HepG2 (cell line): Measurements from ENCODE around the gene MITF. TPM values are rescaled to one million over a fixed set of nuclear protein-coding genes. Genes with fewer than 3 reads are reported as not detected.

Experiments
- ATAC-seq: fragments of 200-7000 bp; cut with Tn5 transposase; 3 replicates; pipeline ENCODE4 v1.9.1; 2020; ENCODE audit warnings: mild to moderate bottlenecking, moderate library complexity
- BruUV-seq: library from RNA; stranded (reverse); fragments of 400-500 nt; replicated peaks from 2 replicates; lab custom pipeline; 2021; lab: Mats Ljungman, UMichigan
- CTCF ChIA-PET: fragments of 300-600 bp; formaldehyde crosslinking; extraction: SDS; loops from one replicate; lab custom pipeline; 2021; ENCODE audit warnings: low total read pairs, inconsistent platforms, low intra/inter-chr PET ratio; lab: Yijun Ruan, JAX
- POLR2A ChIA-PET: fragments of 350-600 bp; sonication (Branson Sonifier 250); formaldehyde crosslinking; loops from one replicate; lab custom pipeline; 2020; ENCODE audit warnings: antibody characterized with exemption, inconsistent platforms; lab: Yijun Ruan, JAX
- DNase-seq: peaks from one replicate; pipeline ENCODE4 v3.0.0-alpha.2; 2015; ENCODE audit warnings: low spot score
- FAIRE-seq: peaks from 3 replicates; lab custom pipeline; 2011; peaks lifted over from hg19 to GRCh38; lab: Jason Lieb, UNC
- H2AFZ ChIP-seq: one replicate; pipeline ENCODE4 v1.6.1; 2011; ENCODE audit warnings: low read length, inconsistent platforms
- H3K27ac ChIP-seq: fragments of 300-600 bp; 3 replicates; pipeline ENCODE4 v1.8.0; 2011; ENCODE audit warnings: mixed run types, mild to moderate bottlenecking, mixed read lengths, low read length, inconsistent platforms; ENCODE audit not compliant: insufficient read depth; ENCODE audit errors: extremely low read length
- H3K27me3 ChIP-seq, 2 experiments: fragments of 200-600 bp in 1 of 2; 2 replicates in 1 of 2; 3 replicates in 1 of 2; pipeline versions ENCODE4 v1.6.0 to v1.8.0; 2011; ENCODE audit warnings: low read length in 2 of 2, mild to moderate bottlenecking in 2 of 2, moderate library complexity in 2 of 2, inconsistent platforms in 1 of 2; ENCODE audit not compliant: insufficient read depth in 2 of 2, control insufficient read depth in 1 of 2
- H3K36me3 ChIP-seq, 2 experiments: fragments of 200-600 bp in 1 of 2; replicated peaks in 1 of 2; 2 replicates in 1 of 2; 3 replicates in 1 of 2; pipeline versions ENCODE4 v1.5.1 to v1.8.0; 2011; ENCODE audit warnings: low read length in 2 of 2, inconsistent platforms in 1 of 2; ENCODE audit not compliant: insufficient read depth in 2 of 2, control insufficient read depth in 1 of 2
- H3K4me1 ChIP-seq: 2 replicates; pipeline ENCODE4 v1.5.1; 2012; ENCODE audit warnings: low read length, inconsistent platforms; ENCODE audit not compliant: insufficient read depth
- H3K4me2 ChIP-seq: 2 replicates; pipeline ENCODE4 v1.6.0; 2011; ENCODE audit warnings: low read depth, low read length, inconsistent platforms
- H3K4me3 ChIP-seq, 3 experiments: fragments of 200-600 bp in 1 of 3; sonication (generic), shearing (Covaris generic) in 1 of 3; replicated peaks in 1 of 3; 2 replicates each; pipeline ENCODE4 v1.5.1; 2011 to 2016; ENCODE audit warnings: low read length in 3 of 3, inconsistent platforms in 2 of 3, low read depth in 2 of 3, mild to moderate bottlenecking in 2 of 3, control low read depth in 1 of 3, mixed read lengths in 1 of 3; ENCODE audit not compliant: insufficient read depth in 1 of 3
- H3K79me2 ChIP-seq: one replicate; pipeline ENCODE4 v1.6.1; 2011; ENCODE audit warnings: low read length, inconsistent platforms; ENCODE audit not compliant: insufficient read depth
- H3K9ac ChIP-seq: 2 replicates; pipeline ENCODE4 v1.6.0; 2011; ENCODE audit warnings: mild to moderate bottlenecking, low read depth, low read length, inconsistent platforms; ENCODE audit not compliant: insufficient read depth
- H3K9me3 ChIP-seq: 2 replicates; pipeline ENCODE4 v1.5.1; 2012; ENCODE audit warnings: mild to moderate bottlenecking, low read length
- H4K20me1 ChIP-seq: 2 replicates; pipeline ENCODE4 v1.6.0; 2011; ENCODE audit warnings: inconsistent platforms, mild to moderate bottlenecking, low read length, moderate library complexity; ENCODE audit not compliant: insufficient read depth
- ARNT2 ChIP-seq: sonication (generic); formaldehyde crosslinking; IDR thresholded peaks from 2 replicates; pipeline ENCODE4 v1.8.0; 2022; ENCODE audit warnings: mild to moderate bottlenecking, low read depth, missing genetic modification reagents, moderate library complexity
- ATF6 ChIP-seq: sonication (generic); formaldehyde crosslinking; conservative IDR thresholded peaks from 2 replicates; pipeline ENCODE4 v1.4.0; 2020; ENCODE audit warnings: missing genetic modification reagents
- EED ChIP-seq: sonication (generic); formaldehyde crosslinking; IDR thresholded peaks from 2 replicates; pipeline ENCODE4 v1.5.0; 2020; ENCODE audit warnings: mild to moderate bottlenecking, missing genetic modification reagents
- GATA4 ChIP-seq: sonication (generic); IDR thresholded peaks from 2 replicates; pipeline ENCODE4 v1.6.1; 2016; ENCODE audit warnings: antibody characterized with exemption, low read depth, borderline replicate concordance
- KLF15 ChIP-seq: sonication (generic); formaldehyde crosslinking; IDR thresholded peaks from 2 replicates; pipeline ENCODE4 v1.8.1; 2023; ENCODE audit warnings: borderline replicate concordance, mild to moderate bottlenecking, inconsistent platforms, missing genetic modification reagents, mixed read lengths
- NCOA1 ChIP-seq: sonication (generic); formaldehyde crosslinking; IDR thresholded peaks from 2 replicates; pipeline ENCODE4 v1.9.0; 2021; ENCODE audit warnings: missing genetic modification reagents
- NR1H2 ChIP-seq: sonication (generic); formaldehyde crosslinking; IDR thresholded peaks from 2 replicates; pipeline ENCODE4 v1.8.1; 2022; ENCODE audit warnings: low read depth, missing genetic modification reagents, borderline replicate concordance
- SP4 ChIP-seq: sonication (generic); formaldehyde crosslinking; IDR thresholded peaks from 2 replicates; pipeline ENCODE4 v1.8.1; 2023; ENCODE audit warnings: mild to moderate bottlenecking, missing genetic modification reagents
- TAF15 ChIP-seq: fragments of 200-400 bp; formaldehyde crosslinking; IDR thresholded peaks from one replicate; pipeline ENCODE4 v1.6.1; 2018; ENCODE audit warnings: mild to moderate bottlenecking, low read depth, low read length; ENCODE audit not compliant: poor library complexity, severe bottlenecking
- TEAD3 ChIP-seq: optimal IDR thresholded peaks from 2 replicates; pipeline ENCODE3; 2016; ENCODE audit warnings: borderline replicate concordance
- TMF1 ChIP-seq: sonication (generic); formaldehyde crosslinking; IDR thresholded peaks from 2 replicates; pipeline ENCODE4 v1.8.1; 2022; ENCODE audit warnings: low read depth, missing genetic modification reagents
- TRIM24 ChIP-seq: sonication (generic); formaldehyde crosslinking; IDR thresholded peaks from 2 replicates; pipeline ENCODE4 v1.8.0; 2022; ENCODE audit warnings: mild to moderate bottlenecking, missing genetic modification reagents
- YEATS2 ChIP-seq: sonication (generic); formaldehyde crosslinking; IDR thresholded peaks from 2 replicates; pipeline ENCODE4 v1.4.0; 2020; ENCODE audit warnings: missing genetic modification reagents, borderline replicate concordance
- ZNF280D ChIP-seq: sonication (generic); formaldehyde crosslinking; IDR thresholded peaks from 2 replicates; pipeline ENCODE4 v1.5.1; 2020; ENCODE audit warnings: mild to moderate bottlenecking, missing genetic modification reagents
- ZNF33A ChIP-seq: sonication (generic); formaldehyde crosslinking; IDR thresholded peaks from 2 replicates; pipeline ENCODE4 v1.5.1; 2020; ENCODE audit warnings: missing genetic modification reagents, mild to moderate bottlenecking, moderate library complexity, borderline replicate concordance
- ZNF510 ChIP-seq: sonication (generic); formaldehyde crosslinking; IDR thresholded peaks from 2 replicates; pipeline ENCODE4 v1.4.0; 2020; ENCODE audit warnings: low read depth, mild to moderate bottlenecking, missing genetic modification reagents
- ZNF549 ChIP-seq: sonication (generic); formaldehyde crosslinking; IDR thresholded peaks from 2 replicates; pipeline ENCODE4 v1.5.0; 2020; ENCODE audit warnings: missing genetic modification reagents
- ZNF670 ChIP-seq: sonication (generic); formaldehyde crosslinking; IDR thresholded peaks from 2 replicates; pipeline ENCODE4 v1.8.0; 2022; ENCODE audit warnings: mild to moderate bottlenecking, missing genetic modification reagents, borderline replicate concordance
- ZNF678 ChIP-seq: sonication (generic); formaldehyde crosslinking; IDR thresholded peaks from 2 replicates; pipeline ENCODE4 v1.4.0; 2020; ENCODE audit warnings: mild to moderate bottlenecking, missing genetic modification reagents
- in situ Hi-C: cut with HindIII; loops from 2 replicates; pipeline ENCODE4 v1.10.0; 2017; ENCODE audit warnings: low pct_unique_long_range_greater_than_20kb; ENCODE audit not compliant: extremely low pct_ligation_motif_present
- intact Hi-C: fragments of 100-400 bp; cut with micrococcal nuclease; formaldehyde crosslinking; loops from one replicate; pipeline ENCODE4 v1.10.0; 2022; ENCODE audit not compliant: unreplicated experiment
- polyA plus RNA-seq, 8 experiments: library from polyadenylated mRNA; depleted of rRNA in 3 of 8; stranded (reverse) in 7 of 8; unstranded in 1 of 8; fragments of >200 nt; fragmentation: Illumina TruSeq in 4 of 8; extraction: Trizol in 4 of 8; gene quantifications; 2 replicates each; pipeline versions ENCODE4 v1.2.1 to v1.2.3, GENCODE V29; 2011 to 2016; ENCODE audit warnings: low read depth in 4 of 8, missing spikeins in 1 of 8, mixed read lengths in 1 of 8; ENCODE audit not compliant: insufficient read depth in 1 of 8
- total RNA-seq, 5 experiments: library from RNA; depleted of rRNA; stranded (reverse); fragments of >200 nt; fragmentation: Illumina TruSeq; extraction: Trizol; gene quantifications; 2 replicates each; pipeline ENCODE4 v1.2.3, GENCODE V29; 2016; ENCODE audit warnings: low read depth in 1 of 5

The MITF gene
- total and polyA plus RNA-seq, 2 of the 13 experiments (the other 11 are each of a cell fraction or from before 2014, with no cell fraction given): 0.12 to 0.38 TPM

DNA sequence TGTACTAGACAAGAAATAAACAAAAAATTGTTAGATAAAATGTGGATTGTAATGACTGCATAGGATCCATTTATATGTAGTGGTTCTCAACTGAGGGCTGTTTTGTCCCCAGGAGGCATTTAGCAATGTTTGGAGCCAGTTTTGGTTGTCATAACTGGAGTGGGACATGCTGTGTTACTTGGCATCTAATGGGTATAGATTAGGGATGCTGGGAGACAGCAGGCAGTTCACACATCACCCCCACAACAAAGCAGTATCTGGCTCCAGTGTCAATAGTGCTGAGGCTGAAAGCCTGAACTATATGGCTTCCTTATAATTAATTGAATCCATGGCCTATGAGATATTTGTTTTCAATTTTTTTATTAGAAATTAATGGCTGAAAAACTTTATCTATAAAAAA is 188.3 kb downstream of the MITF start:
- no peak overlapping the region for H2AFZ ChIP-seq
- no peaks in the 10 kb centered on the region for H4K20me1 ChIP-seq
- FAIRE-seq (no peak), DNase-seq (no peak), ATAC-seq (no peak)
- CTCF ChIA-PET: no interaction called here
- H3K27ac ChIP-seq: no peak overlapping the region
- no peaks in the 10 kb centered on the region for H3K4me1 ChIP-seq
- intact Hi-C loops (no loop called here), in situ Hi-C loops (no loop called here)
- no peaks in the 10 kb centered on the region for H3K36me3 ChIP-seq
- H3K9ac ChIP-seq: no peak overlapping the region
- BruUV-seq: no TSS peak
- H3K9me3 ChIP-seq: no peaks in the 10 kb centered on the region
- no peaks in the 10 kb centered on the region for H3K27me3 ChIP-seq
- no peak overlapping the region for H3K4me2 ChIP-seq
- no peaks in the 10 kb centered on the region for H3K79me2 ChIP-seq
- POLR2A ChIA-PET: no interaction called here
- no peak overlapping the region for H3K4me3 ChIP-seq
- TF ChIP-seq TMF1 (CRISPR knock-in tag) (no peak), ATF6 (no peak), ZNF670 (CRISPR knock-in tag) (no peak), SP4 (no peak), TRIM24 (CRISPR knock-in tag) (no peak), EED (CRISPR knock-in tag) (no peak), TAF15 (no peak), NCOA1 (CRISPR knock-in tag) (no peak), ZNF678 (CRISPR knock-in tag) (no peak), ARNT2 (CRISPR knock-in tag) (no peak), GATA4 (no peak), TEAD3 (CRISPR knock-in tag) (no peak), ZNF510 (no peak), ZNF549 (CRISPR knock-in tag) (no peak), ZNF280D (no peak), KLF15 (CRISPR knock-in tag) (no peak), YEATS2 (CRISPR knock-in tag) (no peak), ZNF33A (no peak), NR1H2 (no peak)
